HG02938 (cell line): ENCODE results near the gene CAPN1.
"Not testable (repeated sequence)": the region's sequence is repeated elsewhere in the genome, so short reads cannot be mapped to it uniquely, and the experiment has no call there.

Experiments used
- ATAC-seq: cut with Tn5 transposase; IDR thresholded peaks from one replicate; pipeline ENCODE4 v1.9.1; 2021; ENCODE audit warnings: mild to moderate bottlenecking, moderate library complexity; ENCODE audit not compliant: unreplicated experiment

CAPN1 gene

GRCh38 chr11:65159012-65159411, 22.7 kb upstream of the CAPN1 start:
- no peak for ATAC-seq

GRCh38 chr11:65160643-65161042, 21.1 kb upstream of the CAPN1 start:
- no peak for ATAC-seq

- ATAC-seq: no peak
Measured at GRCh38 chr11:65163684-65164083, 18.0 kb upstream of the CAPN1 start.

- ATAC-seq: no peak
Measured at GRCh38 chr11:65165410-65166317, 16.1 kb upstream of the CAPN1 start.

GRCh38 chr11:65166893-65167292, 14.8 kb upstream of the CAPN1 start:
- ATAC-seq: no peak

- ATAC-seq: no peak
Measured at GRCh38 chr11:65167656-65168055, 14.1 kb upstream of the CAPN1 start.

GRCh38 chr11:65169164-65169641, 12.5 kb upstream of the CAPN1 start:
- no peak for ATAC-seq

GRCh38 chr11:65170058-65170534, 11.6 kb upstream of the CAPN1 start, which contains the start of gene SPDYC:
Gene SPDYC, plus strand, starts transcription at chr11:65170233. Its CDS starts 1,125 bp downstream, at chr11:65171358.
- ATAC-seq: no peak

GRCh38 chr11:65172600-65172999, 9.1 kb upstream of the CAPN1 start:
- ATAC-seq: no peak

- ATAC-seq: not testable (repeated sequence)
Measured at GRCh38 chr11:65174571-65175010, 7.1 kb upstream of the CAPN1 start.

- ATAC-seq: peak; percentile 55
Measured at GRCh38 chr11:65180877-65181568, 705 bp upstream of the CAPN1 start.

- ATAC-seq: no peak
Measured at GRCh38 chr11:65182258-65183170, 786 bp downstream of the CAPN1 start.

- ATAC-seq: no peak
Measured at GRCh38 chr11:65183201-65183891, 1.6 kb downstream of the CAPN1 start.

- no peak for ATAC-seq
Measured at GRCh38 chr11:65184146-65184545, 2.4 kb downstream of the CAPN1 start.

GRCh38 chr11:65185171-65185570, 3.4 kb downstream of the CAPN1 start:
- no peak for ATAC-seq

- no peak for ATAC-seq
Measured at GRCh38 chr11:65185869-65186341, 4.2 kb downstream of the CAPN1 start.

- ATAC-seq: no peak
Measured at GRCh38 chr11:65186701-65187100, 5.0 kb downstream of the CAPN1 start.

- no peak for ATAC-seq
Measured at GRCh38 chr11:65187146-65187675, 5.5 kb downstream of the CAPN1 start.

GRCh38 chr11:65187971-65188461, 6.3 kb downstream of the CAPN1 start:
- ATAC-seq: no peak
